ENCODE data around the gene MAP1S.

The MAP1S gene

GRCh38 chr19:17753976-17754375 lies 34.7 kb downstream of the MAP1S start:
- TF ChIP-seq, protein P1, sequence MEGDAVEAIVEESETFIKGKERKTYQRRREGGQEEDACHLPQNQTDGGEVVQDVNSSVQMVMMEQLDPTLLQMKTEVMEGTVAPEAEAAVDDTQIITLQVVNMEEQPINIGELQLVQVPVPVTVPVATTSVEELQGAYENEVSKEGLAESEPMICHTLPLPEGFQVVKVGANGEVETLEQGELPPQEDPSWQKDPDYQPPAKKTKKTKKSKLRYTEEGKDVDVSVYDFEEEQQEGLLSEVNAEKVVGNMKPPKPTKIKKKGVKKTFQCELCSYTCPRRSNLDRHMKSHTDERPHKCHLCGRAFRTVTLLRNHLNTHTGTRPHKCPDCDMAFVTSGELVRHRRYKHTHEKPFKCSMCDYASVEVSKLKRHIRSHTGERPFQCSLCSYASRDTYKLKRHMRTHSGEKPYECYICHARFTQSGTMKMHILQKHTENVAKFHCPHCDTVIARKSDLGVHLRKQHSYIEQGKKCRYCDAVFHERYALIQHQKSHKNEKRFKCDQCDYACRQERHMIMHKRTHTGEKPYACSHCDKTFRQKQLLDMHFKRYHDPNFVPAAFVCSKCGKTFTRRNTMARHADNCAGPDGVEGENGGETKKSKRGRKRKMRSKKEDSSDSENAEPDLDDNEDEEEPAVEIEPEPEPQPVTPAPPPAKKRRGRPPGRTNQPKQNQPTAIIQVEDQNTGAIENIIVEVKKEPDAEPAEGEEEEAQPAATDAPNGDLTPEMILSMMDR (IDR thresholded peaks at IDR 0.05), result no peak
- peaks cover 0 to 12% (median 7%) of the 10 kb centered on the region in 4 donors for H3K4me1 ChIP-seq
- no peak overlapping the region for H3K4me3 ChIP-seq
- no peaks in the 10 kb centered on the region for H3K36me3 ChIP-seq
- H3K9me3 ChIP-seq, result no peaks in the 10 kb centered on the region
- intact Hi-C loops (cut with DNase I; ENCODE audit: low total_unique reads), result no loop called here
- no peak for DNase-seq
- no peak overlapping the region for H3K27ac ChIP-seq
- H3K27me3 ChIP-seq, result peaks cover 0 to 8% of the 10 kb centered on the region in 2 donors

- Histone ChIP-seq H3K27ac (no peak overlapping the region), H3K9me3 (no peaks in the 10 kb centered on the region), H3K4me3 (no peak overlapping the region), H3K36me3 (no peaks in the 10 kb centered on the region), H3K27me3 (peaks cover 0 to 8% of the 10 kb centered on the region in 2 donors), H3K4me1 (peaks cover 0 to 12% (median 7%) of the 10 kb centered on the region in 4 donors)
- TF ChIP-seq, protein P1 (IDR thresholded peaks at IDR 0.05), result no peak
- intact Hi-C loops (cut with DNase I; ENCODE audit: low total_unique reads), result no loop called here
- DNase-seq, result no peak
These were observed 35.6 kb downstream of the MAP1S start for GRCh38 chr19:17754634-17755442.

GRCh38 chr19:17755443-17755890 lies 36.2 kb downstream of the MAP1S start:
- Histone ChIP-seq H3K9me3 (no peaks in the 10 kb centered on the region), H3K27me3 (peaks cover 0 to 8% of the 10 kb centered on the region in 2 donors), H3K4me1 (peaks cover 0 to 12% (median 7%) of the 10 kb centered on the region in 4 donors), H3K4me3 (no peak overlapping the region), H3K36me3 (no peaks in the 10 kb centered on the region), H3K27ac (no peak overlapping the region)
- intact Hi-C loops (cut with DNase I; ENCODE audit: low total_unique reads), result no loop called here
- TF ChIP-seq, protein P1 (IDR thresholded peaks at IDR 0.05), result no peak
- DNase-seq, result no peak

DNA sequence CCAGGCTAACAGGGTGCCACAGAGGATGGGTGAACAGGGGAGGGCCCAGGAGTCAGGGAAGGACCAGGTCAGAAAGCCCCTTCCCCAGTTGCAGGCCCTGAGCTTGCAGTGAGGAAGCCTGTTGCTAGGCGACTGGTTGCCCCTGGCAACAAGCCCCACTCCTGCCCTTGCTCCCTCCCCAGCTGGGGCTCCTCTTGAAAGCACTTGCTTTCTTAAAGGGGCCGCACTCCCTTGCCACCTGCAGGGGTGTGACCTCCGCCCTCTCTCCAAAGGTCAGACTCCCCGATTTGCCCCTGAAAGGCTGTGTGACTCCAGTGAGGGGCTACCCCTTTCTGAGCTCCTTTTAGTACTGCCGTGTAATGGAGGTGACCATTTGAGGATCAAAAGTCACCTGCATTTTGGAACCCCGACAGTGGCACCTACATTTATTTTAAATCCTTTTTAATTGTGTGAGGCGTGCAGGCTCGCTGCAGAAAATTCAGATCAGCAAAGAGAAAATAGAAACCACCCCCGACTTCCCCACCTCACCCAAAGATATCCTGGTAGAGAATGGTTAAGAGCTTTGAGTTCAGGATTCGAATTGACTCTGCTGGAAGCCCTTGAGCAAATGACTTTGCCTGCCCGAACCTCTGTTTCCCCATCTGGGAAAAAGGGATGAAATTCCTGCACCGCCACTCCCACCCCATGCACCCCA lies 36.8 kb downstream of the MAP1S start:
- DNase-seq, result no peak
- Histone ChIP-seq H3K4me1 (peaks cover 0 to 12% (median 7%) of the 10 kb centered on the region in 4 donors), H3K36me3 (no peaks in the 10 kb centered on the region), H3K4me3 (no peak overlapping the region), H3K27ac (no peak overlapping the region), H3K27me3 (peaks cover 0 to 8% of the 10 kb centered on the region in 2 donors), H3K9me3 (no peaks in the 10 kb centered on the region)
- TF ChIP-seq, protein P1 (IDR thresholded peaks at IDR 0.05), result no peak
- intact Hi-C loops (cut with DNase I; ENCODE audit: low total_unique reads), result no loop called here

- no peaks in the 10 kb centered on the region for H3K9me3 ChIP-seq
- peaks cover 0 to 7% of the 10 kb centered on the region in 2 donors for H3K27me3 ChIP-seq
- H3K4me1 ChIP-seq, result peaks cover 0 to 12% (median 7%) of the 10 kb centered on the region in 4 donors
- no peak overlapping the region for H3K27ac ChIP-seq
- H3K4me3 ChIP-seq, result no peak overlapping the region
- DNase-seq, result peak; percentile 49 to 78
- H3K36me3 ChIP-seq, result no peaks in the 10 kb centered on the region
- TF ChIP-seq, protein P1 (IDR thresholded peaks at IDR 0.05), result no peak
- intact Hi-C loops (cut with DNase I; ENCODE audit: low total_unique reads), result no loop called here
These were observed 37.8 kb downstream of the MAP1S start for GRCh38 chr19:17757125-17757524.
